Measurements from ENCODE around the gene KLF16.
A peak's percentile ranks its signal among the peaks of the same experiment; 100 is the strongest.
"Not testable (repeated sequence)": the region's sequence is repeated elsewhere in the genome, so short reads cannot be mapped to it uniquely, and the experiment has no call there.

Gene KLF16

DNA sequence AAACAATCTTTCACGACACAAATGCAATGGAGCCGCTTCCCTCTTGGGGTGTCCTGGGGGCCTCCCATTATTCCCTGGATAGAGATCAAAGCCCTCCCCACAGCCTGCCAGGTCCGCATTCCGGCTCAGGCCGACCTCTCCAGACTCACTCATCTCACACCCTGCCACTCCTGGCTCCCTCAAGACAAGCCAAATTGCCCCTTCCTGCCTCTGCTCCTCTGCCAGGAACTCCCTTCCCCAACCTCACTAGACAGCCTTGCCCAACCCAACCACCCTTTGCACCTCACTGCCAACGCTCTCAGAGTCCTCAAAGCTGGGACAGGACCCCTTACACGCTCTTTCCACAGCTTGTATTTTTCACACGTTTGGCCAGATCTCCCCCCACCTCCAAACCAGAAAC is 20.4 kb upstream of the KLF16 start:
- DNase-seq = no peak

DNA sequence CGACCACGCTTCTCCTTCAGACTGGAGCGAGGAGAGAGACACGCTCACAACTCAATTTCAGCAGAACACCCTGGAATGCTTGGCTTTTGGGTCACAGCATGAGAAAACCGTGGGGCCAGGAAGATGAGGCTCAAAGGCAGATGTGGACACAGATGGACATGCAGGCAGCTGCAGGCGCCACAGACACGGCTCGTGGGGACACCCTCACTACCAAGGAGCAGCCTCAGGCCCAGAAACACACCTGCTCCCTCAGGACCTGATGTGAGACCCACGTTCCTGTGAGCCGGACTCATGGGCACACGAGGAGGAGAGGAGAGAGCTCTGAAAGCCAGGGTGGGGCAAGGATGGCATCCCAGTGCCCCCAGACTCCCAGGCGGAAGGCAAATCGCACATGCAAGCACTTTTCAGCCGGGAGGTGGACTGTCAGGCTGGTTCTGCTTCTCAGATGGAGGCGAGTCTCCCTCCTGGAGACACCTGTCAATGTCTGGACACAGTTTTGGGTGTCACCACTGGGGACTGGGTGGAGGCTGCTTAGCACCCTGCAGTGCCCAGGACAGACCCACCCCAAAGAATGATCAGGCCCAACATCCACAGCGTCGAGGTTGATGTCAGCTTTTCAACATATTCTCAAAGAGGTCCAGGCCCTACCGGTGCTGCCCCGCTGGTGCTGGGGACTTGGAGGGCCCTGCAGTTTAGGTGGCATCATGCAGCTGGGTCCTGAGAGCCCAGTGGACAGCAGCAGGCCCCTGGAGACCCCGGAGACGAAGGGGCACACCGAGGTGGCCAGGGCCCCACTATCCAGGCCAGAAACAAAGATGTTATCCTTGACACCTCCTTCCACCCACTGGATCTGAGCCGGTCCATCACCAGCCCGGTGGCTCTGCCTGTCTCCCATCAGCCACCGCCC is 19.7 kb upstream of the KLF16 start:
- no peak for DNase-seq

GRCh38 chr19:1882089-1882785 is 18.9 kb upstream of the KLF16 start:
- DNase-seq = no peak

DNA sequence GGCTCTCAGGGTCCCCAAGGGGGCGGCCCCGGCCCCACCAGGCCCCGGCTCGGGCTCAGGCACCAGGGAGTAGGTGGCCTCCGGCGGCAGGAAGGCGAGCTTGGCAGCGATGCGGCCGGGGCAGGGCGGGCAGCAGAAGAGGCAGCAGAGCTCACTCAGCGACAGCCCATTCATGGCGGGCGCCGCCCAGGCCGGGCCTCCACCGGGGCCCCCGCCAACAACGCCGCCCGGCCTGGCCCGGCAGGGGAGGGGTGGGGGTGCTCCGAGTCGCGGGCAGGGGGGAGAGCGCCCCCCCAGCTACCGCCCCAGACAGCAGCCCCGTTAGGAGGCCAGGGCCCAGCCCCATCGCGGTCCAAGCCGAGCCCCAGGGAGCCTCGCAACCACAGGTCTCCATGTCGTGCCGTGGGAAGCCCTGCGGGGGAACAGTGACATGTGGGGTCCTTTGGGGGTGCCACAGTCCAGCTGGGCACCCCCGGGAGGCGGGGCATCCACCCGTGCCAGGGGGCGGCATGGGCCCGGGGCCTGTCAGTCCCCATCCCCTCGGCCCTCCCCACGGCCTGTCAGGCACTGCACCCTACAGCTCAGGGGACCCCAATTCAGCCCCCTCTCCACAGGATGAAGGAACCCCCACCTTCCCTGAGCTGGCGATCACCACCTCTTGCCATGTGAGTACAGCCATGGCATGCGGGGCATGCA is 18.2 kb upstream of the KLF16 start:
- DNase-seq = not testable (repeated sequence)

GRCh38 chr19:1880611-1881392 is 17.4 kb upstream of the KLF16 start:
- no peak for DNase-seq

- not testable (repeated sequence) for DNase-seq
Observed at GRCh38 chr19:1879982-1880381, 16.6 kb upstream of the KLF16 start.

DNA sequence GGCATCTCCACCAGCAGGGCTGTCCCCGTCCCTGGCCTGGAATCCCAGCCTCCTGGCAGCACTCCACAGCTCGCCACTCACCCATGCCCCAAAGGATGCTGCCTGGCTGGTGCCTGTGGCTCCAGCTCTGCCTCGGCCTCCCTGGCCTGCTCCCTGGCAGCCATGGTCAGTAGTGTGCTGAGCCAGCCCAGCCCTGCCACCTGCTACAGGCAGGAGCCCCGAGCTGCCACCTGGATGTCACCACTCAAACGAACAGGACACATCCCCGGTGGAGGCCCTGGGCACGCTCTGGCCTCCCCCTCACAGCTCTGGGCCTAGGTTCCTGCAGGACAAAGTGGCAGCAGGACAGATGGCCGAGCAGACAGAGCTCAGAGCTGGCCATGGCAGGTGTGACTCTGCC is 15.2 kb upstream of the KLF16 start:
- not testable (repeated sequence) for DNase-seq

DNA sequence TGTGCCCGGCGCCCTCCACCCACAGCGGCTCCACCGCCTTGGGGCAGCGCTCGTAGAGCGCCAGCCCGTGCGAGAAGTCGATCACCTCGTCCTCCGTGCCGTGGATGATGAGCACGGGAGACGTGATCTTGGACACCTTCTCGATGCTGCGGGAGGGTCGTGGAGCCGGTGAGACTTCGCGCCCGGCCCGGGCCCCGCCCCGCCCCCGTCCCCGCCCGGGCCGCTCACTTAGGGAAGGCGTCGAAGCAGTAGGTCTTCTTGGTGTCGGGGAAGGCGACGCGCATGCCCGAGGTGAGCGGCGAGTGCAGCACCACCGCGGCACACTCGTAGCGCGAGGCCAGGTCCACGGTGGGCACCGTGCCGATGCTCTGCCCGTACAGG is 13.9 kb upstream of the KLF16 start:
- not testable (repeated sequence) for DNase-seq

- DNase-seq = not testable (repeated sequence)
Observed at GRCh38 chr19:1876496-1877279, 13.3 kb upstream of the KLF16 start.

GRCh38 chr19:1875646-1876495 is 12.5 kb upstream of the KLF16 start:
- peak; percentile 96 for DNase-seq

DNA sequence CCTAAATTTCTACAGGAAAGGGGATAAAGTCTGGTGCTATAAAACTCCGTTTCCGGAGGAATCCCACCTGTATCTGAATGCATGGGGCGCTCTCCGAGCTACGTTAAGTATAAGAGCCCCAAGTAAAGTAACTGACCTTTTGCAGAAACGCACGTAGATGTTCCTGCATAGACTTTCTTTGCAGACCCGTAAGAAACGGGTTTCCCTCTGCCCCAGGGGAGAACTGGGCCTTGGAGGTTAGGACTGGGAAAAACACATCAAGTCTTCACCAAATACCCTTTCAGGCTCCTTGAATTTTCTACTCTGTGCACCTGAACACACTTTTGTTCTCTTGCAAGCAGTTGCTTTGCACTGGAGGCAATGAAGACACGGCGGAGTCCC is 11.9 kb upstream of the KLF16 start:
- DNase-seq = not testable (repeated sequence)

DNA sequence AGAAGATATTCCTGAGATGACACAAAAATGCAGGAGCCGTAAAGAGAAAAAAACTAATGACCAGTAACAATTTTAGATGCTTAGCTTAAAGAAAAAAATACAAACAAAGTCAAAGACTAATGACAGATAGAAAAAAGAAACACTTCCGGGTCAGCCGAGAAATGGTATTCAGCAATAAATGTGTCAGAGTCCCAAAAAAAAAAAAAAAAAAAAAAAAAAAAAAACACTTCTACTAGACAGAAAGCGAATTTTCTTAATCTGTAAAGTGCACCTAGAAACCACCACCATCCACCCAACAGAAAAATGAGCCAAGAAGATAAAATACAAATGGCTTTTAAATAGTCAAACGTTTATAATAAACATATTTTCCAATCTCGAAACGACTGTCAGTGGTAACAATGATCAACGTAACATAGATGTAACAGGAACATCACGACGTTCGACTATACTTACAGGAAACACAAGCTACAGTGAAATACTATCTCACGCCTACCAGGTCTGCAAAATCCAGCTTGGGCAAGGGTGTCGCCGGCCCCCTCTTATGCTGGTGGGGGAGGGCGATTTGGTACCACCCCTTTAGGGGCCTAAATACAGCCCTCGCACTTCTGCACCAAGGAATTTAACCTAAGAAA is 11.3 kb upstream of the KLF16 start:
- DNase-seq = peak; percentile 48

DNA sequence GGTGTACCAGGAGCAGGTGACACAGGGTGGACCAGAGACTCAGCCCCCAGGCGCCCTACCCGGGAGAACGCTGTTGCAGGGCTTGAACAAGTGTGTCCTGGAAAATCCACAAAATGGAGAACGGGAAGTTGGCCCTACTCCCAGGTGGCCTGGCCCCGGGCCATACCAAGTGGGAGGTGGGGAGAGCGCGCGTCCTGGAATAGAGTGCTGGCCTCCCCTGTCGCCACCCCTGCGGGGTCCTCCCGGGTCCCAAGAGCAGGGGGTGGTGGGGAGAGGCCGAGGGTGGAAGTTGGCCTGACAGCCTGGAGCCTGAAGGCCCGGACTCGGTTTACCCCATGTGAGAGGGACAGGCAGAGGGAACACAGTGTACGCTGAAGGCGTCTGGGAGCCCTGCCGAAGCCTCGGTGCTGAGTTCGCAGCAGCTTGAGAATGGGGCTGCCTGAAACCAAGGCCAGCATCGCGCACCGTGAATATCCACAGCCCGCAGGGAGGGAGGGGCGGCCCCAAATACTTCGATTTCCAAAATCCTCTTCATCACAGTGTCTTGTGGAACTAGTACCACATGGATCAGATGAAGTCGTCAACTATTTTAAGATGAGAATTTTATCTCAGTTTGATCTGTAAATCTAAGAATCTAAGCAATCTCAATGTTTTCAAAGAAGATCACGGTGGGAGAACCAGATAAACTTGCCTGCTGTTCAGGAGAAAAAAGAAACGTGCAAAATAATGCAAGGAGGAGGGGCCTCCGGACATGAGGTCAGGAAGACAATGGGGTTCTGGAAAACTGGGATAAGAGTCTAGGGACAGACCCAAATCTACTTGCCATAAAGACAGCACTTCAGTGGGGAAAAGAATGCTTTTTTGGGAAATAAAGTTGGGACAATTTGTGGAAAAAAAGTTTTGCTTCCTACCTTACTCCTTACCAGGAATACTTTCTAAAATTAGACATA is 10.4 kb upstream of the KLF16 start:
- DNase-seq = no peak

DNA sequence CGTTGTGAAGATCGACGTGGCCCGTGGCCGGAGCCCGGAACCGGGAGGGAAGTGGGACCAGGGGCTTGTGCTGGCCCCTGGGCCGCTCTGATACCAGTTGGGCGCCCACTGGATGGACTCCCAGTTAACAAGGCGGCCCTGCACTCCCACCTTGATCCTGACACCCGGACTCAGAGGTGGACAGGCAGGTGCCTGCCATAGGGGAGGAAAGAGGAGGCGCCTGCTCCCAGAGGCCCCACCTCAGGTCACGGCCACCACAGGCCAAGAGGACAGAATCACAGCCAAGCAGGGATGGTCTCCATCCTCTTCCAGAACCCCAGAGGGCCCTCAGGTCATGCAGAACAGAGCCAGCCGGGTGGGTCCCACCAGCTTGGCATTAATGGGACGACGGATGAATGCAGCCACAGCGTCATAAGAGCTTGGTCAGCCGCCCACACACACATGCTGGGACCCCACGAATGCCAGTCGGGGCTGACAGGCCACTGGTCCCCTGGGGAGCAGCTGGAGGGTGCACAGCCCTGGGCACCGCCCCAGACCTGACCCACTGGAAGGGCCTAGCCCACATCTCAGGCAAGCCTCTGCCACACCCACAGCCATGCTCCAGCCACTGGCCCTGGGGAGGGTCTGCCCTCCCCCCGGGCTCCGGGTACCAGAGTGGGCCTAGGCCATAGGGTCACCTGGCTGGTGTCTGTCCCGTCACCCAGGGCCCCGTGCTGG is 9.6 kb upstream of the KLF16 start:
- DNase-seq = no peak

DNA sequence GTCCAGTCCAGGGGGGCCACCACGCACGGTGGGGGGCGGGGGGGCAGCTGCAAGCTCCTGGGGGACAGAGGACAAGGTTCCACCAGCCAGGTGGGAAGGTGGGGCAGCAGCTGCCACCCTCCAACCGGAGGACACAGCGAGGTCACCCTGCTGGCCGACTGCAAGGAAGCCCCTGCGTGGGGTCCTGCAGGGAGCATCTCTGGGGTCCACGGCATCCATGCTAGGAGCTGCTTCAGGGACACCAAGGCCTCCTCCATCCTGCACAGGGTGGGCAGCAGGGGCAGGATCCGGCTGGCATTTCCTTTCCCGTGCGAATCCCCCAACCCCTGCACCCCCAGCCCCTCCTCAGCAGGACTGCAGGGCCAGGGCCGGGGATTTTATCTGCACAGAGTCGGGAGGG is 8.3 kb upstream of the KLF16 start:
- no peak for DNase-seq

DNA sequence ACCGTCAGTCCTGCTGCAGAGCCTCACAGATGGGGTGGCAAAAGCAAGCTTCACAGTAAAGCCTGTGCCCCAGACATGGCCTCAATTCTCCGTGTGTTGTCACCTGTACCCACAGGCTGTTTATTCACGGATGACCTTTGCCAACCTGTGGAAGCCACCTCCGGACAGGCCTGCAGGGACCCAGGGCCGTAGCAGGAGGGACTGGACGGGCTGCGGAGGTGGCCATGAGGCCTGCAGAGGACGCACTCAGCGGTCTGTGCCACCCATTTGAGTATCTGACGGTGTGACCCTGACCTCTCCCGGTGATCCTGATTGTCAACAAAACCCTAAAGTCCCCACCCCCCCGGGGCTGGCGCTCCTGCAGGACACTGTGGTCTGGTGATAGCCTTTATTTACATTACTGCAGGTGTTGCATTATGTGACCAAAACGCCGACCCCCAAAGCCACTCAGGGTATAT is 7.8 kb upstream of the KLF16 start:
- no peak for DNase-seq

DNA sequence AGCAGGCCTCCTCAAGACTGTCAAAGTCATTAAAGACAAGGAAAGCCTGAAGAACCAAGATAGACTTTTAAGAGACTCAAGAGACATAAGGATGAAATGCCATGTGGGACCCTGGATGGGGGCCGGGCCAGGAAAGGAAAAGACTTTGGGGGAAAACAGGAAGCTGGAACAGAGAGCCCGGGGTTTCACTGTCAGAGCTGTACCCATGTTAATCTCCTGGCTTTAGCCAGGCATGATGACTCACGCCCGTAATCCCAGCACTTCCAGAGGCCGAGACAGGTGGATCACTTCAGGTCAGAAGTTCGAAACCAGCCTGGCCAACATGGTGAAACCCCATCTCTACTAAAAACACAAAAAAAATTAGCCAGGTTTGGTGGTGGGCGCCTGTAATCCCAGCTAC is 5.6 kb upstream of the KLF16 start:
- no peak for DNase-seq

GRCh38 chr19:1867349-1867724 is 4.0 kb upstream of the KLF16 start:
- DNase-seq = no peak

Measured in suppressor macrophage treated with lipopolysaccharide for 4 hours (primary cell).